NCI-H1930 (cell line): Measurements from ENCODE around the gene B3GALNT2.

Source experiments
- DNase-seq, 2 experiments: peaks; one replicate each; lab custom pipeline; 2025; lab: John Stamatoyannopoulos, UW

The B3GALNT2 gene

GRCh38 chr1:235450886-235451483 lies 53.3 kb downstream of the B3GALNT2 start:
- no peak for DNase-seq

DNA sequence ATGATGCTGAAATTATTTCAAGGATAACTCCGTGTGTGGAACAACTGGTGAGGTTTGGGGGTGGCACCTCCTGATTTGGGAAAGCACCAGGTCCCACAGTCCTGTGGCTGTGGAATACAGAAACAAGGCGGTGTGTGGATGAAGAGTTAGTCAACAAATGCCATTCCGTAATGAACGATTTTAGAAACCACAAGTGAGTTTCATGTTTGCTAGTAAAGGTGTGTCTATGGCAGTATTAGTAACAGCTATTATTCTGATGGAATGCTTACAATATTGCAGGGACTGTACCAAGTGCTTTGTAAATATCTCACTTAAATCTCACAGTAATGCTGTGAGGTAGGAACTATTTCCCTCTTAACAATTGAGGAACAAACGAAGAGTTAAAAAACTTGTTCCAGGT lies 53.8 kb downstream of the B3GALNT2 start:
- DNase-seq = no peak

- no peak for DNase-seq
Measured at GRCh38 chr1:235448616-235449015, 55.6 kb downstream of the B3GALNT2 start.

GRCh38 chr1:235442788-235443429 lies 61.3 kb downstream of the B3GALNT2 start:
- no peak for DNase-seq

GRCh38 chr1:235441159-235441685 lies 63.0 kb downstream of the B3GALNT2 start:
- no peak for DNase-seq

DNA sequence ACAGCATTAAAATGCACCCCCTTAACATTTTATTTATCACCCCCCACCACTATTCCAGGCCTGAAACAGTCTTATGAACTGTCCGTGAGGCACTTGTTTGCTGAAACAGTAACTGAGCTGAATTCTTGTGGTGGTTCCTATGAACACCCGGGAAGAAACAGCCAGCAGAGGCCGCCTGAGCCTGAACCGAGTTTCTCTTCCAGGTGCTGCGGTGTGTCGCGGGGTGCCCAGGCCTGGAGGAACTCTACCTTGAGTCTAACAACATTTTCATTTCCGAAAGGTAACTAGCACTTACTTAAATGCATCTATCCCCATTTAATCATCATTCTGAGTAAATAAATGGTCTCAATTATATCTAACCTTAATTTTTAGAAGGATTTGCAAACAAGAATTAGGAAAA lies 70.3 kb downstream of the B3GALNT2 start:
- DNase-seq = no peak

GRCh38 chr1:235430991-235431390 lies 73.3 kb downstream of the B3GALNT2 start:
- no peak for DNase-seq

DNA sequence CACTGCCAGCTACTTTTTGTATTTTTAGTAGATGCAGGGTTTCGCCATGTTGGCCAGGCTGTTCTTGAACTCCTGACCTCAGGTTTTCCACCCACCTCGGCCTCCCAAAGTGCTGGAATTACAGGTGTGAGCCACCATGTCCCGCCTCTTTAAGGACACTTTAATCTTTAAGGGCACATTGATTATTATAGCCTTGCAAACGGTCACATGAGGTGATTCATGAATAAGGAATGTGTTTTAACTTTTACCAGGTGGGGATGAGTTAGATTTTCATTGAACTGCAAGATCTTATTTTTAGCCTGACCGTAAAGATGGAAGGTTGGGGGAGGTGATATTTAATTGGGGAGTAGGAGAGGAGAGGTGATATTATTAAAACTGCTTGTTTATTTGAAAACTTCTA lies 75.1 kb downstream of the B3GALNT2 start:
- no peak for DNase-seq

DNA sequence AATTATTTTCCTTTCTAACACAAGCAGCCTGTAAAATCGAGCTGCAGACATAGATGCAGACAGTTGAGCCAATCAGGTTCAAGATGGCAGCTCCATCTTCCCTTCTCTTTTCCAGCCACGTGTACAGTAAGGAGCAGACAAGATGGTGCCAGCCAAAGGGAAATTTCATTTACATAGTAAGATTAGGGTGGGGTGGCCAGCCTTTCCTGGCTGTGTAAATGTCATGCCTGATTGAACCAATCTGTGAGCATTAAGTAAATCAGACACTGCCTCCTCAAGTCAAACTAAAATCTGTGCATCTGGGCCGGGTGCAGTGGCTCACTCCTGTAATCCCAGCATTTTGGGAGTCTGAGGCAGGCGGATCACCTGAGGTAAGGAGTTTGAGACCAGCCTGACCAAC lies 76.8 kb downstream of the B3GALNT2 start:
- no peak for DNase-seq

DNA sequence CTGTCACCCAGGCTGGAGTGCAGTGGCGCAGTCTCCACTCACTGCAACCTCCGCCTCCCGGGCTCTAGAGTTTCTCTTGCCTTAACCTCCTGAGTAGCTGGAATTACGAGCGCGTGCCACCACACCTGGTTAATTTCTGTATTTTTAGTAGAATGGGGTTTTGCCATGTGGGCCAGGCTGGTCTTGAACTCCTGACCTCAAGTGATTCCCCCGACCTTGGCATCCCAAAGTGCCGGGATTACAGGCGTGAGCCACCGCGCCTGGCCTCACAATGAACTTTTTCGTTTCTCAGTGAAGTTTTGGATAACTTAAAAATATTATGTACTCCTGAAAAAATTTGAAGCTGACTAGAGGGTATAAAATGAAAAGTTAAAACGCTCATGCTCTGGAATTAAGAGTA lies 77.6 kb downstream of the B3GALNT2 start:
- DNase-seq = no peak

DNA sequence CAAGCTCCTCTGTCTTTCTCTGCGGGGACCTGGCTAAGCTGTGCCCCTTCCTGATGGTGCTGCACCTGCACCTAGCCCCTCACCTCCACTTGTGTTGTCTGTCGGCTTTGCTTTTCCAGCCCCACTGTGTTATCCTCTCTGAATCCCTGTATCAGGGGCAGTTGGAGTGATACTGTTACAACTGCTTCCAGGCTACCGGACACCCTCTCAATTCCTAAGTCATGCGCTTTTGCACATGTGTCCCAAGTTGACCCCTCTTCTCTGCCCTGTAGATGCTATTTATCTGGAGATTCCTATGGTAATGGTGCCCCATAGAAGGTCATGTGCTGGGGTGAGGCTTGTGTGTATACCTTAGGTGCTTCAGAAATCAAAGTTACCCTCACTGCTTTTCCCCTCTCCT lies 78.1 kb downstream of the B3GALNT2 start:
- DNase-seq = no peak

GRCh38 chr1:235425357-235425756 lies 78.9 kb downstream of the B3GALNT2 start:
- no peak for DNase-seq

- no peak for DNase-seq
Measured at GRCh38 chr1:235424092-235424491, 80.2 kb downstream of the B3GALNT2 start.

DNA sequence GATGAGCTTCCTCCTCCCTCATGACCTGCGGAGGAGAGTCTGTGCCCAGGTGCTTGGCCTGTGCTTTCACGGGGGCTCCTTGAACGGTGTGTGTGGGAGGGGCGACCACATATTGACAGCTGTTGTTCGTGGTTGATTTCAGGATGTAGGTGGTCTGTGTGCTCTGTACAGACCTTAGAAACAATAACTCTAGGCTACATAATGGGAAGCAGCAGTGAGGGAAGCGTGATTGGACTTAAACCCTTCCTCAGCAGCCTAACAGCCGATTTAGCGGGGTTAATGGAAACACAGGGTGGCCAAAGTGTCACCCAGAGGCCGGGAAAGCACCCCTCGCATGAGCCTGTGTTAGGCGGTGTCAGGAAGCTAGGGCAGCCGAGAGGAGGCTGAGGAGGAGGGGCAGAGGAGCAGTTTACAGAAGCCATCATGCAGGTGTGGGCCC lies 81.0 kb downstream of the B3GALNT2 start:
- no peak for DNase-seq

DNA sequence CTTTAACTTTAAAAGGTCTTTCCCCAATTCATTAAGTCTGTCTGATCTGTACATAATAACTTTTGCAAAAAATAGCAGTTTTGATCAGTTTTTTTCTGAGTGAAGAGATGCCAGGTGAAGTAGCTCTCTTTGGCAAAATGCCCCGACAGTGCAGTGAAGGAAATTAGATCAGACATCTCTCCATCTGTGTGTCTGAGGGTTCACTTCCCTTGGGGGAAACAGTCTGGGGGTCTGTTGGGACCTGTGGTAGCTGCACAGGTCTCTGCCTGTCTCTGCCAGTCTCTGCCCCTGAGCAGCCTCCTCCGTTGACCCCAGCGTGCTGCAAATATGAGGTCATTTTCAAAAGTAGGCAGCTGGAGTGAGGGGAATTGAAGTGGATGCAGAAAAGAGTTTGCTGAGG lies 82.5 kb downstream of the B3GALNT2 start:
- DNase-seq = no peak

GRCh38 chr1:235417086-235417697 lies 87.1 kb downstream of the B3GALNT2 start:
- DNase-seq = peak in 1 of 2 experiments; percentile 41

DNA sequence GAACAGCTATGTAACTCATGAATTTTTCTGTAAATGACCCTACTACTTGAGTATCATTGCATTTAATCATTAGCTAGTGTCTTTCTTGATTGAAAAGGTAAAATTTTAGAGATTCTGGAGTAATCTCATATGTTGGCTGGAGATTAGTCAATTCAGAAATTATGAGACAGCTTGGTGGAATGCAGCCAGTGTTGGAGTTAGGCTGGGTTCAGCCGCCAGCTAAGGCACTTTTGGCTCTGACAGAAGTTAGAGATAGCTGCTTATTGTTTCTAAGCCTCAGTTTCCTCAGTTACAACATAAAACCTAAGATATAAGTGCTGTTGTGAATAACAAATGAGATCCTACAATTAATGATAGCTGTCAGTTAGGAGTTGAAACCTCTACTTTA lies 87.6 kb downstream of the B3GALNT2 start:
- no peak for DNase-seq

DNA sequence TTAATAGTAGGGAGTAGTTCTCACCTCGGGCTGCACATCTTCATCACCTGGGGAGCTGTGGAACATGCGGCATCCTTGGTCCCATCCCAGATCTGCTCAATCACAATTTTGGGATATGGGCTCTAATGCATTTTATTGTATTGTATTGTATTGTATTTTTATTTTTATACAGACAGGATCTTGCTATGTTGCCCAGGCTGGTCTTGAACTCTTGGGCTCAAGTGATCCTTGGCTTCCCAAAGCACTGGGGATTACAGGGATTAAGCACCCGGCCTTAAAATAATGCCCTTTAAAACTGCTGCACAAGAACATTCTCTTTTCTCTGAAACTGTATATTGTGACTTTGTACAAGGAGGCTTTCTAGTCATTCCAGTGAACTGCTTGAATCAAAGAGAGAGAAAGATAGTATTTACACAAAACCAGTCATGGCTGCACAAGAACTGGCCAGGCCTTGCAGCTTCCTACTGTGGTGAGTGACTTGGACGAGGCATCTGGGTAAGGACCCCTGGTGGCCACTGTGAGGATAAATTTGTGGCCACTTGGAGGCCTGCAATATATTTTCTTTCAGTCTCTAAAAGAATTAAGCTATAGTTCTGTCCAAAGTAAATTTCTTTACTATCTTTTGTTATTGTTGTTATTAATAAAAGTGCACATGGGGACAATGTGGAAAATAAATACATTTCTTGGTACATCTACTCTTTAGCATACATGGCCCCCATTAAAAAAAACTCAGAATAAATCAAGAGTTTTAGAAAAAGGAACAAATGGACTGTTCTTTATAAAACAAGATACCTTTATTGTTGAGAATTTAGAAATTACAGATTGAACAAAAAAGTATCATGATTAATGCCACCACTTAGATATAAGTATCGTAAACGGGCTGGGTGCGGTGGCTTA lies 89.0 kb downstream of the B3GALNT2 start:
- peak in 1 of 2 experiments; percentile 10 for DNase-seq

- DNase-seq = no peak
Measured at GRCh38 chr1:235411489-235412486, 92.5 kb downstream of the B3GALNT2 start.

DNA sequence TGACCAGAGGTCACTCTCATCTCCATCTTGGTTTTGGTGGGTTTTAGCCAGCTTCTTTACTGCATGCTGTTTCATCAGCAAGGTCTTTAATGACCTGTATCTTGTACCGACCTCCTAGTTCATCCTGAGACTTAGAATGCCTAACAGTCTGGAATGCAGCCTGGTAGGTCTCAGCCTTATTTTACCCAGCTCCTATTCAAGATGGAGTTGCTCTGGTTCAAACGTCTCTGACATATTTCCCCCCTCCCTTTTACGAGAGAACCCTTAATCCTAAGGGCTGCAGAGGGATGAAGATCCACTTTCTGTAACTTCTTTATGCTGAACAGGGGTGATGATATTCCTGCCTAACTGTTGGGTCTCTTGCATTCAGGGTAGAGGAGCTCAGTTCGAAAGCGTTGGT lies 93.8 kb downstream of the B3GALNT2 start:
- DNase-seq = no peak
